ENCODE results near the gene ADAMTS13.

DNA sequence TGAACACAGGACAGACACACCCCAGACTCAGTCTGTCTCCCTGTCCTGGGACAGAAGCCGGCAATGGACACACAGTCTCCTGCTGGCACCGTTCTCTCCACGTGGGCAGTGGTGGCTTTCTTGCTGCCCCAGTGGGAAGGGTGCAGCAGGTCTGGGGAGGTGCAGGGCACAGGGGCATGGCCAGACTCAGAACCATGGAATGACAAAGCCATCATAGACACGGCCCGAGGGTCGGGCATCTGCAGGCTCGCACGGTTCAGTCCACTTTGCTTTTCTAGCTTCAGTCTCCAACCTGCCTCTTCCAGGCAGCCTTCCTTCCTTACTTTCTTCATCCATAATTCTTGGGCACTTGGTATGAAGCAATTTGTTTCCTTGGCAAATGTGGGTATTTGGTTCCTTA is 85.9 kb downstream of the ADAMTS13 start:
- TF ChIP-seq, protein P1, sequence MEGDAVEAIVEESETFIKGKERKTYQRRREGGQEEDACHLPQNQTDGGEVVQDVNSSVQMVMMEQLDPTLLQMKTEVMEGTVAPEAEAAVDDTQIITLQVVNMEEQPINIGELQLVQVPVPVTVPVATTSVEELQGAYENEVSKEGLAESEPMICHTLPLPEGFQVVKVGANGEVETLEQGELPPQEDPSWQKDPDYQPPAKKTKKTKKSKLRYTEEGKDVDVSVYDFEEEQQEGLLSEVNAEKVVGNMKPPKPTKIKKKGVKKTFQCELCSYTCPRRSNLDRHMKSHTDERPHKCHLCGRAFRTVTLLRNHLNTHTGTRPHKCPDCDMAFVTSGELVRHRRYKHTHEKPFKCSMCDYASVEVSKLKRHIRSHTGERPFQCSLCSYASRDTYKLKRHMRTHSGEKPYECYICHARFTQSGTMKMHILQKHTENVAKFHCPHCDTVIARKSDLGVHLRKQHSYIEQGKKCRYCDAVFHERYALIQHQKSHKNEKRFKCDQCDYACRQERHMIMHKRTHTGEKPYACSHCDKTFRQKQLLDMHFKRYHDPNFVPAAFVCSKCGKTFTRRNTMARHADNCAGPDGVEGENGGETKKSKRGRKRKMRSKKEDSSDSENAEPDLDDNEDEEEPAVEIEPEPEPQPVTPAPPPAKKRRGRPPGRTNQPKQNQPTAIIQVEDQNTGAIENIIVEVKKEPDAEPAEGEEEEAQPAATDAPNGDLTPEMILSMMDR (IDR thresholded peaks at IDR 0.05 in 8 of 11, conservative IDR thresholded peaks at IDR 0.05 in 3 of 11): no peak
- TF ChIP-seq POLR2A (IDR thresholded peaks at IDR 0.05): no peak
- no peak for TF ChIP-seq POLR2AphosphoS5 (IDR thresholded peaks at IDR 0.05)
